Stromal cell of bone marrow (primary cell): ENCODE measurements around the gene TK1.
"Not testable (repeated sequence)": the region's sequence is repeated elsewhere in the genome, so short reads cannot be mapped to it uniquely, and the experiment has no call there.

Source experiments
- DNase-seq: peaks from one replicate; pipeline ENCODE4 v3.0.0-alpha.2; 2012; ENCODE audit warnings: low read depth

The TK1 gene

GRCh38 chr17:78186692-78187595 is at the start of gene TK1, which contains the start of gene AFMID:
TK1 (minus strand) TSS chr17:78187052; CDS start chr17:78186994, 58 bp downstream.
AFMID (plus strand) TSS chr17:78187362; CDS start chr17:78187371, 9 bp downstream.
- peak; percentile 92 for DNase-seq

DNA sequence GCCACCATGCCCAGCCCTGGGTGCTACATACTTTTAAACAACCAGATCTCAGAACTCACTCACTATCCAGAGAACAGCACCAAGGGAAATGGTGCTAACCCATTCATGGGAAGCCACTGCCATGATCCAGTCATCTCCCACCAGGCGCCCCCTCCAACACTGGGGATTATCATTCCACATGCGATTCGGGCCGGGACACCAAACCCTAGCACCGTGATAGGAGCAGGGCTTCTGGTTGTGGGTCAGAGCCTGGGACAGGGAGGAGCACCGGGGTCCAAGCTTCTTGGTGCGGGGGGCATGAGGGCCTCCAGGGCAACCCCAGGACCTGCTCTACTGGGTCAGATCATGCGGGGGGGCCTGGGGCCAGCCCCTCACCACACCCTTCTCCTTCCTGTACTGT is 49.0 kb upstream of the TK1 start:
- no peak for DNase-seq

DNA sequence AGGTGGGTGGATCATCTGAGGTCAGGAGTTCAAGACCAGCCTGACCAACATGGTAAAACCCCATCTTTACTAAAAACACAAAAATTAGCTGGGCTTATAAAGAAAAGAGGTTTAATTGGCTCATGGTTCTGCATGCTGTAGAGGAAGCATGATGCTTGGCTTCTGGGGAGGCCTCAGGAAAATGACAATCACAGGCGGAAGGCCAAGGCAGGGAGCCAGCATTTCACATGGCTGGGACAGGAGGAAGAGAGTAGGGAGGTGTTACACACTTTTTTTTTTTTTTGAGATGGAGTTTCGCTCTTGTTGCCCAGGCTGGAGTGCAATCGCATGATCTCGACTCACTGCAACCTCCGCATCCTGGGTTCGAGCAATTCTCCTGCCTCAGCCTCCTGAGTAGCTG is 48.2 kb upstream of the TK1 start:
- DNase-seq: not testable (repeated sequence)

GRCh38 chr17:78234261-78234865 is 47.5 kb upstream of the TK1 start:
- DNase-seq: no peak

DNA sequence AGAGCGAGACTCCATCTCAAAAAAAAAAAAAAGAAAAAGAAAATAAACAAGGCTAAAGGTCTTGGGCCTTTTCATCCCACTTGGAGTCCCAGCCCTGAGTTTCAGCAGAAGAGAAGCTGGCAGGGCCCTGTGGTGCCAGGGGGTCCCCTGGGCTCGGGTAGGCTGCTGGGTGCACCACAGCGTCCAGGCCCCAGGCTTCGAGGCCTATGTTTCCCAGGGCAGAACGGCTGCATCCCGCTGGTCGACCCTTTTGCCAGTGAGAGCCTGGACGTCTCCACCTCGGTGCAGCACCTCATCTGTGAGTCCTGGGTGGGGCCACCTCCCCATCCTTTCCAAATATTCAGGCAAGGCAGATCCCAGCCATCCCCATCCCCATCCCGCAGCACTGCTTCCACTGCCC is 46.8 kb upstream of the TK1 start:
- DNase-seq: no peak

- no peak for DNase-seq
Measured at GRCh38 chr17:78232859-78233173, 46.0 kb upstream of the TK1 start.

DNA sequence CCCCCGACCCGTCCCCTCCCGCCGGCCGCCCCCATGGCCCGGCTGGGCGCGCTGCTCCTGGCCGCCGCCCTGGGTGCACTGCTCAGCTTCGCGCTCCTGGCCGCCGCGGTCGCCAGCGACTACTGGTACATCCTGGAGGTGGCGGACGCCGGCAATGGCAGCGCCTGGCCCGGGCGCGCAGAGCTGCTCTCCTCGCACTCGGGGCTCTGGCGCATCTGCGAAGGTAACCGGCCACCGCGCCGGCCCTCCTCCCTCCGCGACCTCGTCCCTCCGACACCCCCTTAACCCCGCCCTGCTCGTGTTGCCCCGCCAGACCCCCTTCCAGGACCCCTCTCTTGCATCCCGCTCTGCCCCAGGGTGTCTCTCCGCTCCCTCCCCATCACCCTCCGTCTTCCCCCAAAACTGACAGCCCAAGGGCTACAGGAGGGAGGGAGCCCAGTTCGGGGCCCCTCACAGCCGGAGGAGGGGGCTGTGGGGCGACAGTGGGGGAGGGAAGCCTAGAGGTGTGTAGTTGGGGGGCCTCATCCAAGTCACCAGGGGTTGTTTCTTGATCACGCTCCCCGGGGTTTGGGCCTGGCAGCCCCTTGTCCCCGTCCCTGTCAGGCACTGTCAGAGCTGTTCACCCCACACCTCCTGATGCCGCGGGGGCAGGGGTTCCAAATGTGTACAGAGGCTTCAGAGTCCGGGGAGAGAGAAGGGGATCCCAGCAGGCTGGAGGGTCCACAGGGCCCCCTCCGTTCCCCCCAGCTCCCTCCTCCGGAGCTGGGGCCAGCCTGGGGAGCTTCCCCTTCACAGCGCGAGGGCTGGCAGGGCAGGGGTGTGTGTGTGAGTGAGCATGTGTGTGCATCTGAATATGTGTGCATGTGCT is 45.4 kb upstream of the TK1 start:
- no peak for DNase-seq

- no peak for DNase-seq
Measured at GRCh38 chr17:78230996-78231935, 44.4 kb upstream of the TK1 start, which contains the start of gene TMEM235. TMEM235 (plus strand) TSS chr17:78231631; CDS start chr17:78232024, 393 bp downstream.

DNA sequence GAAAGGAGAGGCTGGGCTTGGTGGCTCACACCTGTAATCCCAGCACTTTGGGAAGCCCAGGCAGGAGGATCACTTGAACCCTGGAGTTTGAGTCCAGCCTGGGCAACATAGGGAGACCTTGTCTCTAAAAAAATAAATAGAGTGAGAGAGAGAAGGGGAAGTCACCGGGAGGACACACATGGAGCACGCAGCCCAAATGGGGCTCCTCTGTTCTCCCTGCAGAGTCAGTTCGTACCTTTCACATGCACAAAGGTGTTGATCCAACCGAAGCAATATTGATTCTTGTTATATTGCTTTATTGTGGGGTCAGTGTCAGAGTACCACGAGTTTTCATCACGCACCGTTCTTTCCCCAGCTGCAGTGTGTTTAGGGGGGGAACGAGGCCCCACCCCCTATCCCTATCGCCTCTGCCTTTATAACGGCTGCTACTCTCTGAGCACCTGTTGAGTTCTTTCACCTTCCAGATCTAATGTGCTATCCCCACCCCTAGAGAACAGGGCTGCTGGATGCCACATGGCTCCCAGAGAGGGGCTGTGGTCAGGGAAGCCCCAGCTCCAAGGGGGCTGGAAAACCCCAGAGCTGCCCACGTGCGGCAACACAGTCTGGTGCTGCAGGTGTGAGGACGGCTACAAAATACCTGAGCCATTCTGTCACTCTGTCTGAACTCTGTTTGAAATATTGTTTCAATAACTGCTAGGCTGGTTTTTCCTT is 43.6 kb upstream of the TK1 start:
- DNase-seq: no peak

- DNase-seq: no peak
Measured at GRCh38 chr17:78228176-78228575, 41.3 kb upstream of the TK1 start.

GRCh38 chr17:78227455-78227916 is 40.6 kb upstream of the TK1 start:
- no peak for DNase-seq

GRCh38 chr17:78226759-78227454 is 40.1 kb upstream of the TK1 start:
- no peak for DNase-seq

DNA sequence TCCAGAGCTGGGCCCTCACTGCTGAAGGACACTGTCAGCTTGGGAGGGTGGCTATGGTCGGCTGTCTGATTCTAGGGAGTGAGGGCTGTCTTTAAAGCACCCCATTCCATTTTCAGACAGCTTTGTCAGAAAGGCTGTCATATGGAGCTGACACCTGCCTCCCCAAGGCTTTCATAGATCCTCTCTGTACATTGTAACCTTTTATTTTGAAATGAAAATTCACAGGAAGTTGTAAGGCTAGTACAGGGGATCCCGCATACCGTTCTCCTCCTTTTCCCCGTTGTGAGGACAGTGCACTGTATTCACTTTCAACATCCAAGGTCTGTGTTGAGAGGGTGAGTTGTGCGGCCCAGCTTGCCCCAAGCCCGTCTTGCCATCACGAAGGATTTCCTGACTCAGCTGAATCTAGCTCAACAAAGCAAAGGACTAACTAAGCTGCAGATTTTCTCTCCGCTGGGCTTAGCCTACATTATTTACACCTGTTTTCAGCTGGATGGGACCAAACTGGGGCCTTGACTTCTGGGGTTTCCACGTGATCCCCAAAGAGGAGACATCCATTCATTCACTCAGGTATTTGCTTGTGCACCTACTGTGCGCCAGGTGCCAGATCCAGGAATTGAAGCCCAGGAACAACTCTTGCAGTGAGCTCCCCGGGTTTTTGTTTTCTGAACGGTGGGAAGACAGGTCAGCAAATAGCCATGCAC is 39.4 kb upstream of the TK1 start:
- no peak for DNase-seq

DNA sequence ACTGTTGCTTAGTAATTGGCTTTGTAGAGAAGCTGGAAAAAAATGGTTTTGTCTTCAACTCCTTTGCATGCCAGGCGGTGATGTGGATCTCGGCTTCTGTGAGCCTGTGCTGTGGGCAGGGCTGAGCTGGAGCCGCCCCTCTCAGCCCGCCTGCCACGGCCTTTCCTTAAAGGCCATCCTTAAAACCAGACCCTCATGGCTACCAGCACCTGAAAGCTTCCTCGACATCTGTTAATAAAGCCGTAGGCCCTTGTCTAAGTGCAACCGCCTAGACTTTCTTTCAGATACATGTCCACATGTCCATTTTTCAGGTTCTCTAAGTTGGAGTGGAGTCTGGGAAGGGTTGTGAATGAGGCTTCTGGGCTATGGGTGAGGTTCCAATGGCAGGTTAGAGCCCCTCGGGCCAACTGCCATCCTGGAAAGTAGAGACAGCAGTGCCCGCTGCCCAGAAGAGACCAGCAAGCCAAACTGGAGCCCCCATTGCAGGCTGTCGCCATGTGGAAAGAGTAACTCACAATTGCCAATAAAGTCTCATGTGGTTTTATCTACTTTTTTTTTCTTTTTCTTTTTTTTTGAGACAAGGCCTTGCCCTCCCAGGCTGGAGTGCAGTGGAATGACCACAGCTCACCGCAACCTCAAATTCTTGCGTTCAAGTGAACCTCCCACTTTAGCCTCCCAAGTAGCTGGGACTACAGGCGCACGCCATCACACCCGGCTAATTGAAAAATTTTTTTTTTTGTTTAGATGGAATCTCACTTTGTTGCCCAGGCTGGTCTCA is 38.4 kb upstream of the TK1 start:
- DNase-seq: no peak

DNA sequence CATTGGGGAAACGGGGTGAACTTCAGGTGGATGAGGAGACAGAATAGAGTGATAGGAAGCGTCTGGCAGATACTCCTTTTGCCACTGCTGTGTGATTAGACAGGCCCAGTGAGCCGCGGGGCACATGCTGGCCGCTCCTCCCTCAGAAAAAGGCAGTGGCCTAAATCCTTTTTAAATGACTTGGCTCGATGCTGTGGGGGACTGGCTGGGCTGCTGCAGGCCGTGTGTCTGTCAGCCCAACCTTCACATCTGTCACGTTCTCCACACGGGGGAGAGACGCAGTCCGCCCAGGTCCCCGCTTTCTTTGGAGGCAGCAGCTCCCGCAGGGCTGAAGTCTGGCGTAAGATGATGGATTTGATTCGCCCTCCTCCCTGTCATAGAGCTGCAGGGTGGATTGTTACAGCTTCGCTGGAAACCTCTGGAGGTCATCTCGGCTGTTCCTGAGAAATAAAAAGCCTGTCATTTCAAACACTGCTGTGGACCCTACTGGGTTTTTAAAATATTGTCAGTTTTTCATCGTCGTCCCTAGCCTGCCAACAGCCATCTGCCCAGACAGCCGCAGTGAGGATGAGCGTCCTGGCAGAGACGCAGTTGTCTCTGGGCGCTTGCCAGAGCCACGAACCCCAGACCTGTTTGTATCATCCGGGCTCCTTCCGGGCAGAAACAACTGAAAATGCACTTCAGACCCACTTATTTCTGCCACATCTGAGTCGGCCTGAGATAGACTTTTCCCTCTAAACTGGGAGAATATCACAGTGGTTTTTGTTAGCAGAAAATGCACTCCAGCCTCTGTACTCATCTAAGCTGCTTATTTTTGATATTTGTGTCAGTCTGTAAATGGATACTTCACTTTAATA is 37.6 kb upstream of the TK1 start:
- DNase-seq: no peak

DNA sequence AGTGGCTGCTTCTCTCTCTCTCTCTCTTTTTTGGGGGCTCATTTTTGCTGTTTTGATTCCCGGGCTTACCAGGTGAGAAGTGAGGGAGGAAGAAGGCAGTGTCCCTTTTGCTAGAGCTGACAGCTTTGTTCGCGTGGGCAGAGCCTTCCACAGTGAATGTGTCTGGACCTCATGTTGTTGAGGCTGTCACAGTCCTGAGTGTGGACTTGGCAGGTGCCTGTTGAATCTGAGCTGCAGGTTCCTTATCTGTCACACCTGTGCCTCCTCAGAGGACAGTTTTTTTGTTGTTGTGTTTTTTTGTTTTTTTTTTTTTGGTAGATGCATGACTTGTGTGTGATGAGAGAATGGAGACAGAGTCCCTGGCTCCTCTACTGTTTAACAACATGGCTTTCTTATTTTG is 36.9 kb upstream of the TK1 start:
- no peak for DNase-seq

DNA sequence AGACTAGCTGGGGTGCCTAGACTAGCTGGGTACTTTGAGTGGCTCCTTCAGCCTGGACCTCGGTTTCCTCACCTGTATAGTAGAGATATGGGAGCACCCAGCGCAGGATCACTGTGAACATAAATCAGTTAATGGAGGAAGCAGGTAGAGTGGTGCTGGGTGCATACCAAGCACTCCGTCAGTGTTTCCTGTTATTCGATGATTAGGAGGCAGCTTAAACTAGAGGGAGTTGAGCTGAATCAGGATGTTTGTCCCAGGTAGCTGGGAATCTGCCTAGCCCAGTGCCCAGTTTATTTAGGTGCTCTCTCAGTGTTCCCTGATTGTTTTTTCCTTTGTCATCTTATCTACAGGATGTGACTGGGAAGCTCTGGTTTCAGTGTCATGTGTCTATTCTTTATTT is 36.2 kb upstream of the TK1 start:
- no peak for DNase-seq
